Lower lobe of right lung (tissue), 2 donors: ENCODE measurements around the gene ARHGAP10. TPM values are rescaled to one million over a fixed set of nuclear protein-coding genes. Genes with fewer than 3 reads are reported as not detected.

Source experiments
- ATAC-seq, 2 donors: fragments of 200-7000 bp; cut with Tn5 transposase; one replicate each; pipeline ENCODE4 v1.9.1; 2020 to 2022; ENCODE audit warnings: mild to moderate bottlenecking in 2 of 2, moderate library complexity in 2 of 2
- DNase-seq: peaks from one replicate; pipeline ENCODE4 v3.0.0-alpha.2; 2020
- H3K27ac ChIP-seq: fragments of 200-600 bp; one replicate; pipeline ENCODE4 v1.8.0; 2022
- H3K27me3 ChIP-seq: fragments of 200-600 bp; one replicate; pipeline ENCODE4 v1.8.0; 2022; ENCODE audit warnings: low read depth
- H3K36me3 ChIP-seq: fragments of 200-600 bp; one replicate; pipeline ENCODE4 v1.8.0; 2022; ENCODE audit warnings: mild to moderate bottlenecking
- H3K4me1 ChIP-seq: fragments of 200-600 bp; one replicate; pipeline ENCODE4 v1.8.0; 2022
- H3K4me3 ChIP-seq: fragments of 200-600 bp; one replicate; pipeline ENCODE4 v1.8.0; 2022; ENCODE audit warnings: mild to moderate bottlenecking
- H3K9me3 ChIP-seq: fragments of 200-600 bp; one replicate; pipeline ENCODE4 v1.8.0; 2022
- CTCF ChIP-seq: fragments of 200-600 bp; IDR thresholded peaks from one replicate; pipeline ENCODE4 v1.8.0; 2022; ENCODE audit warnings: antibody characterized with exemption, mild to moderate bottlenecking
- intact Hi-C: fragments of 100-400 bp; cut with DNase I; formaldehyde crosslinking; loops from one replicate; pipeline ENCODE4 v1.11.0; 2022
- total RNA-seq: library from RNA; stranded (reverse); fragmentation: NEBNext Ultra II Directional; extraction: Animal tissue kit (Norgen Biotek cat#: 25700); gene quantifications from one replicate; pipeline ENCODE4 v1.2.1, GENCODE V29; 2021
- donor health status: DM: no; HTN: yes; CAD: no; lungs with severe emphysema.

ARHGAP10 gene
- total RNA-seq, 1 donor from 2014 or later, result 26.4 TPM

GRCh38 chr4:147916351-147916750 is 184.5 kb downstream of the ARHGAP10 start:
- no peak overlapping the region for H3K4me3 ChIP-seq
- no peaks in the 10 kb centered on the region for H3K4me1 ChIP-seq
- no peak overlapping the region for H3K27ac ChIP-seq
- intact Hi-C loops, result no loop called here
- DNase-seq, result no peak
- TF ChIP-seq CTCF, result no peak
- H3K27me3 ChIP-seq, result no peaks in the 10 kb centered on the region
- peaks cover 30% of the 10 kb centered on the region for H3K36me3 ChIP-seq
- no peak for ATAC-seq
- no peaks in the 10 kb centered on the region for H3K9me3 ChIP-seq

- no peaks in the 10 kb centered on the region for H3K9me3 ChIP-seq
- no peaks in the 10 kb centered on the region for H3K27me3 ChIP-seq
- no peak for ATAC-seq
- H3K36me3 ChIP-seq, result peaks cover 9% of the 10 kb centered on the region
- H3K4me3 ChIP-seq, result no peak overlapping the region
- no peak for DNase-seq
- intact Hi-C loops, result no loop called here
- TF ChIP-seq CTCF, result no peak
- no peaks in the 10 kb centered on the region for H3K4me1 ChIP-seq
- H3K27ac ChIP-seq, result no peak overlapping the region
These were observed 191.5 kb downstream of the ARHGAP10 start for GRCh38 chr4:147923381-147923780.

GRCh38 chr4:147923854-147924253 is 192.0 kb downstream of the ARHGAP10 start:
- no peaks in the 10 kb centered on the region for H3K4me1 ChIP-seq
- DNase-seq (no peak), ATAC-seq (no peak)
- peaks cover 9% of the 10 kb centered on the region for H3K36me3 ChIP-seq
- no peak overlapping the region for H3K4me3 ChIP-seq
- no peak overlapping the region for H3K27ac ChIP-seq
- H3K9me3 ChIP-seq, result no peaks in the 10 kb centered on the region
- TF ChIP-seq CTCF, result no peak
- no peaks in the 10 kb centered on the region for H3K27me3 ChIP-seq
- intact Hi-C loops, result no loop called here

- Histone ChIP-seq H3K27ac (no peak overlapping the region), H3K27me3 (no peaks in the 10 kb centered on the region), H3K36me3 (peaks cover 9% of the 10 kb centered on the region), H3K4me3 (no peak overlapping the region), H3K4me1 (no peaks in the 10 kb centered on the region), H3K9me3 (no peaks in the 10 kb centered on the region)
- DNase-seq (no peak), ATAC-seq (no peak)
- intact Hi-C loops, result no loop called here
- TF ChIP-seq CTCF, result peak; percentile 34
These were observed 192.9 kb downstream of the ARHGAP10 start for GRCh38 chr4:147924604-147925412.

GRCh38 chr4:147927377-147928137 is 195.7 kb downstream of the ARHGAP10 start:
- no peak overlapping the region for H3K4me3 ChIP-seq
- TF ChIP-seq CTCF, result no peak
- H3K27me3 ChIP-seq, result no peaks in the 10 kb centered on the region
- intact Hi-C loops, result no loop called here
- peaks cover 9% of the 10 kb centered on the region for H3K36me3 ChIP-seq
- no peak for ATAC-seq
- no peak for DNase-seq
- H3K9me3 ChIP-seq, result no peaks in the 10 kb centered on the region
- H3K27ac ChIP-seq, result no peak overlapping the region
- H3K4me1 ChIP-seq, result no peaks in the 10 kb centered on the region
